ENCODE results near the gene ORM1.
"Not testable (repeated sequence)": the region's sequence is repeated elsewhere in the genome, so short reads cannot be mapped to it uniquely, and the experiment has no call there.

Gene ORM1

GRCh38 chr9:114322831-114323531, at the start of gene ORM1:
TSS of gene ORM1 (plus strand) at chr9:114323098. CDS start at chr9:114323134, 36 bp downstream.
- not testable (repeated sequence) for H2AFZ ChIP-seq (ENCODE audit: low read length); H3K27me3 ChIP-seq (replicated peaks; ENCODE audit: insufficient read depth, low read length); H3F3A ChIP-seq (ENCODE audit: insufficient read depth, low read length); H3K9me3 ChIP-seq (replicated peaks; ENCODE audit: insufficient read depth, low read length); H3K9me2 ChIP-seq (replicated peaks; ENCODE audit: insufficient read depth, low read length); H3K36me3 ChIP-seq (replicated peaks; ENCODE audit: insufficient read depth, low read length); H3K27ac ChIP-seq (ENCODE audit: low read length); H3K4me3 ChIP-seq (ENCODE audit: low read length); H4K20me1 ChIP-seq (ENCODE audit: insufficient read depth, low read length); DNase-seq; H3K9ac ChIP-seq (ENCODE audit: low read length); H3K4me2 ChIP-seq (ENCODE audit: low read depth, low read length); H3K4me1 ChIP-seq (ENCODE audit: low read length); H3K79me2 ChIP-seq (ENCODE audit: low read length)

- no peak for DNase-seq
- no peaks in the 10 kb centered on the region for H3K4me1 ChIP-seq (ENCODE audit: low read length)
- H3K4me3 ChIP-seq (ENCODE audit: low read length), result no peak overlapping the region
- no peaks in the 10 kb centered on the region for H4K20me1 ChIP-seq (ENCODE audit: insufficient read depth, low read length)
- no peak overlapping the region for H3K4me2 ChIP-seq (ENCODE audit: low read depth, low read length)
- no peak overlapping the region for H2AFZ ChIP-seq (ENCODE audit: low read length)
- H3K79me2 ChIP-seq (ENCODE audit: low read length), result no peaks in the 10 kb centered on the region
- TF ChIP-seq EZH2 (optimal IDR thresholded peaks at IDR 0.05; ENCODE audit: low read depth, low read length), result no peak
- TF ChIP-seq CTCF (IDR thresholded peaks at IDR 0.05; ENCODE audit: low read length), result no peak
- no peak for TF ChIP-seq EZH2phosphoT487 (IDR thresholded peaks at IDR 0.05; ENCODE audit: low read length)
- no peaks in the 10 kb centered on the region; the same call in 1 of the 2 replicates for H3K27me3 ChIP-seq (replicated peaks; ENCODE audit: insufficient read depth, low read length)
- H3K9me2 ChIP-seq (replicated peaks; ENCODE audit: insufficient read depth, low read length), result no peaks in the 10 kb centered on the region
- H3K9me3 ChIP-seq (replicated peaks; ENCODE audit: insufficient read depth, low read length), result no peaks in the 10 kb centered on the region
- H3K36me3 ChIP-seq (replicated peaks; ENCODE audit: insufficient read depth, low read length), result no peaks in the 10 kb centered on the region
- H3K9ac ChIP-seq (ENCODE audit: low read length), result no peak overlapping the region
- no peak overlapping the region for H3K27ac ChIP-seq (ENCODE audit: low read length)
- no peaks in the 10 kb centered on the region for H3F3A ChIP-seq (ENCODE audit: insufficient read depth, low read length)
These were observed 49.4 kb upstream of the ORM1 start for GRCh38 chr9:114273461-114273881.

- no peaks in the 10 kb centered on the region for H3K9me2 ChIP-seq (replicated peaks; ENCODE audit: insufficient read depth, low read length)
- H3K4me1 ChIP-seq (ENCODE audit: low read length), result no peaks in the 10 kb centered on the region
- H3K27me3 ChIP-seq (replicated peaks; ENCODE audit: insufficient read depth, low read length), result no peaks in the 10 kb centered on the region; the same call in 1 of the 2 replicates
- no peaks in the 10 kb centered on the region for H4K20me1 ChIP-seq (ENCODE audit: insufficient read depth, low read length)
- H3K4me3 ChIP-seq (ENCODE audit: low read length), result no peak overlapping the region
- no peaks in the 10 kb centered on the region for H3K36me3 ChIP-seq (replicated peaks; ENCODE audit: insufficient read depth, low read length)
- no peaks in the 10 kb centered on the region for H3K79me2 ChIP-seq (ENCODE audit: low read length)
- no peak overlapping the region for H3K27ac ChIP-seq (ENCODE audit: low read length)
- no peak overlapping the region for H3K9ac ChIP-seq (ENCODE audit: low read length)
- no peaks in the 10 kb centered on the region for H3F3A ChIP-seq (ENCODE audit: insufficient read depth, low read length)
- TF ChIP-seq CTCF (IDR thresholded peaks at IDR 0.05; ENCODE audit: low read length) (no peak), EZH2phosphoT487 (IDR thresholded peaks at IDR 0.05; ENCODE audit: low read length) (no peak), EZH2 (optimal IDR thresholded peaks at IDR 0.05; ENCODE audit: low read depth, low read length) (no peak)
- H3K4me2 ChIP-seq (ENCODE audit: low read depth, low read length), result no peak overlapping the region
- no peak for DNase-seq
- H3K9me3 ChIP-seq (replicated peaks; ENCODE audit: insufficient read depth, low read length), result no peaks in the 10 kb centered on the region
- H2AFZ ChIP-seq (ENCODE audit: low read length), result no peak overlapping the region
These were observed 48.7 kb upstream of the ORM1 start for GRCh38 chr9:114274217-114274616.

- no peak overlapping the region for H3K4me3 ChIP-seq (ENCODE audit: low read length)
- no peaks in the 10 kb centered on the region for H3K4me1 ChIP-seq (ENCODE audit: low read length)
- no peaks in the 10 kb centered on the region for H4K20me1 ChIP-seq (ENCODE audit: insufficient read depth, low read length)
- no peak overlapping the region for H3K9ac ChIP-seq (ENCODE audit: low read length)
- H3K4me2 ChIP-seq (ENCODE audit: low read depth, low read length), result no peak overlapping the region
- H2AFZ ChIP-seq (ENCODE audit: low read length), result no peak overlapping the region
- H3K9me3 ChIP-seq (replicated peaks; ENCODE audit: insufficient read depth, low read length), result no peaks in the 10 kb centered on the region
- H3K27ac ChIP-seq (ENCODE audit: low read length), result no peak overlapping the region
- H3K27me3 ChIP-seq (replicated peaks; ENCODE audit: insufficient read depth, low read length), result no peaks in the 10 kb centered on the region; the same call in 1 of the 2 replicates
- no peak for TF ChIP-seq CTCF (IDR thresholded peaks at IDR 0.05; ENCODE audit: low read length)
- TF ChIP-seq EZH2phosphoT487 (IDR thresholded peaks at IDR 0.05; ENCODE audit: low read length), result no peak
- TF ChIP-seq EZH2 (optimal IDR thresholded peaks at IDR 0.05; ENCODE audit: low read depth, low read length), result no peak
- H3F3A ChIP-seq (ENCODE audit: insufficient read depth, low read length), result no peaks in the 10 kb centered on the region
- H3K9me2 ChIP-seq (replicated peaks; ENCODE audit: insufficient read depth, low read length), result no peaks in the 10 kb centered on the region
- no peak for DNase-seq
- H3K79me2 ChIP-seq (ENCODE audit: low read length), result no peaks in the 10 kb centered on the region
- H3K36me3 ChIP-seq (replicated peaks; ENCODE audit: insufficient read depth, low read length), result no peaks in the 10 kb centered on the region
These were observed 47.5 kb upstream of the ORM1 start for GRCh38 chr9:114275246-114276004.
